ENCODE results near the gene FCRLB. TPM values are rescaled to one million over a fixed set of nuclear protein-coding genes. Genes with fewer than 3 reads are reported as not detected.

Gene FCRLB, protein sequence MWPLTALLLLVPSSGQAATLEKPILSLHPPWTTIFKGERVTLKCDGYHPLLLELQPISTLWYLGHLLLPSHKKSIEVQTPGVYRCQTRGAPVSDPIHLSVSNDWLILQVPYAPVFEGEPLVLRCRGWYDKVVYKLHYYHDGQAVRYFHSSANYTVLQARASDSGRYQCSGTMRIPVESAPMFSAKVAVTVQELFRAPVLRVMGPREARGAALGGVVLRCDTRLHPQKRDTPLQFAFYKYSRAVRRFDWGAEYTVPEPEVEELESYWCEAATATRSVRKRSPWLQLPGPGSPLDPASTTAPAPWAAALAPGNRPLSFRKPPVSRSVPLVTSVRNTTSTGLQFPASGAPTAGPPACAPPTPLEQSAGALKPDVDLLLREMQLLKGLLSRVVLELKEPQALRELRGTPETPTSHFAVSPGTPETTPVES
- total RNA-seq = 0.49 and 0.73 TPM in 2 replicates

DNA sequence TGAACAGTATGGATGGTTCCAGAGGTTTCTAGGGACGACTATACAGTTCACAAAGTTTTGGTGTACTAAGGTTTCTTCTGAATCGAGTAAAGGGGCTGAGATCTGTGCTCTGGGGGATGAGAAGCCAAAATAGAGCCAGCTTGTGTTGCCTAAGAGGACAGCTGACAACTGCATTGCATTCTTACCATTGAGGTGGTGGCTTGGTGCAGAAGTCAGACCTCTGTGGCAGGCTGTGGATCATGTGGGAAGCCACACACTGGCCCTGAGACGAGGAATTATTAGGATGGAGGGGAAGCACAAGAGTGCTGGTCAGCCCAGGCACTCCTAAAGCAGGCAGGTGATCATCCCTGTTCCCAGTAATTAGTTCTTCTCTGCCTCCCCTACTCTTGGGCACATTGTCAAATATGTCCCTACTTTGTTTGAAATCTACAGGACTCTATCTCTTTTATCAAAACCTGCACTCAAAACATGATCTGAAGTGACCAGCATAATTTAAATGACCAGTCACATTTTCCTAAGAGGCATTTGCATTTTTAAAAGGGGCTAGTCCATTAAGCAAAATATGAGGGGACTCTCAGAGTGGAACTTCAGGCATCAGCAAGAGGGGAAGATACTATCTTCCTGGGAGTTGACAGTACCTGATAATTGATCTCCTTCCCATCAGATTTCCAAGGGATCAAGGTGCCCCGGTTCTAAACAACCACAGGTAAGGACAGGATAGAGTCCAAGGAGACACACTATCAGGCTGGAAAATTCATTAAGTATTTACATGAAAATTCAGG, at the start of gene FCRLB:
TSS of gene FCRLB (plus strand) at position 589 of the 782 bp plus-strand sequence. CDS start 1,129 bp downstream, outside the sequence.

DNA sequence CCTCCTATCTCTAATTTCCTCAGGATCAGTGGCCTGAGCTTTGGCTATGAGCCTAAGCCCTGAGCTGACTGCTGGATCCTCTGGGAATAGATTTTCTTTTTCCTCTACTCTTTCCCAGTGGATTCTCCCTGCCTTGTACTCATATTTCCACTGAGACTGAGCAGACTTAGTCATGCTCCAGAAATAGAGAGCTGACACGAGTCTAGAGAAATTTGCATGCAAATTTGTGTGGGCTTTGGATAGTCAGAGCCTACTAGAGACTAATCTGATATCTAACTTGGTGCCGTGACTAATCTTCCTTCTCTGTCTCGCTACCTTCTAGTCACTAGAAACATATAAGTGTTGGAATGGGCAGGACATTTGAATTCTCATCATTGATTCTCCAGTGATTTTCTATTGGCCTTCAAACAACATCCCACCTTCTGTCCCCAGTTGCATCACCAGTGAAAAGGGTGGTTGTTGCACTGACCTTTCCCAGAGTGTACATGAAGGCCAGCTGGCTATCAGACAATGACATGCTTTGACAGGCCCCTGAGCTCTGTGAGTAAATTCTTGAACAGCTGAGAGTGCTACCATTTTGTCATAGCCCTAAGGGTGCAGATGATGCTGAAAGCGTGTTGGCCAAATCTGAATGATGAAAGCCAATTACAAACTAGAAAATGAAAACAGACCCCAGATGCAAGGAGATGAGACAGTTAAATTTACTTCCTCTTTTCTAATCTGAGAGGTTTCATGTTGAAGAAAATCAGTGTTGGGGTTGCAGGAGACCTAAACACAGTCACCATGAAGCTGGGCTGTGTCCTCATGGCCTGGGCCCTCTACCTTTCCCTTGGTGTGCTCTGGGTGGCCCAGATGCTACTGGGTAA, 14.6 kb upstream of the FCRLB start, which contains the start of gene FCRLA:
TSS of gene FCRLA (plus strand) at position 748 of the 866 bp plus-strand sequence. CDS start at position 784, 36 bp downstream.

DNA sequence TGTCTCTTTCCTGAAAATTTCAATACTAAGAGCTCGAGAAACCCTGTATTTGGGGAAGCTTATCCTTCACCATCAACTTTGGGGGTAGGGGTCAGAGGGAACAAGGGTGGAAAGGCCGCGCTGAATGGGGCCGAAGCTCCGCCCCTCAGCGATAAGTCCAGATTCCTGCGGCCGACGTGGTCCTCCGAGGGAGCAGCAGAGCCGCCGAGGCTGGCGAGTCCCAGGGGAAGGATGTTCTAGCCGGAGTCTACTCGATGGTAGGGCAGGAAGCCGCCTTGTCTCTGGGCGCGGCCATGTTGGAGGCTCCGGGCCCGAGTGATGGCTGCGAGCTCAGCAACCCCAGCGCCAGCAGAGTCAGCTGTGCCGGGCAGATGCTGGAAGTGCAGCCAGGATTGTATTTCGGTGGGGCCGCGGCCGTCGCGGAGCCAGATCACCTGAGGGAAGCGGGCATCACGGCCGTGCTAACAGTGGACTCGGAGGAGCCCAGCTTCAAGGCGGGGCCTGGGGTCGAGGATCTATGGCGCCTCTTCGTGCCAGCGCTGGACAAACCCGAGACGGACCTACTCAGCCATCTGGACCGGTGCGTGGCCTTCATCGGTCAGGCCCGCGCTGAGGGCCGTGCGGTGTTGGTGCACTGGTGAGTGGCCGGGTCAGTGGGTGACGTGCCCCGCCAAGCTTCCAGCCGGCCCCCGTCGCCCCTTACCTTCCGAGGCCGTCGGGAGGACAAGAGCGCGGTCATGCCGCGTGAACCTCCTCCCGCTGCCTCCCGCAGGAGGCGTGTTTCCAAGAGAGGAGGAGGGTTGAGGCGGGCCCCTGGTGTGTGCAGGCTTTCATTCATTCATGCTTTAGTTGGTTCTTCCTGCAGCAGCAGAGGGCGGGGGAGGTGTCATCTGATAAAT, 28.4 kb downstream of the FCRLB start, which contains the start of gene DUSP12:
TSS of gene DUSP12 (plus strand) at position 278 of the 899 bp plus-strand sequence. CDS start at position 294, 16 bp downstream.

DNA sequence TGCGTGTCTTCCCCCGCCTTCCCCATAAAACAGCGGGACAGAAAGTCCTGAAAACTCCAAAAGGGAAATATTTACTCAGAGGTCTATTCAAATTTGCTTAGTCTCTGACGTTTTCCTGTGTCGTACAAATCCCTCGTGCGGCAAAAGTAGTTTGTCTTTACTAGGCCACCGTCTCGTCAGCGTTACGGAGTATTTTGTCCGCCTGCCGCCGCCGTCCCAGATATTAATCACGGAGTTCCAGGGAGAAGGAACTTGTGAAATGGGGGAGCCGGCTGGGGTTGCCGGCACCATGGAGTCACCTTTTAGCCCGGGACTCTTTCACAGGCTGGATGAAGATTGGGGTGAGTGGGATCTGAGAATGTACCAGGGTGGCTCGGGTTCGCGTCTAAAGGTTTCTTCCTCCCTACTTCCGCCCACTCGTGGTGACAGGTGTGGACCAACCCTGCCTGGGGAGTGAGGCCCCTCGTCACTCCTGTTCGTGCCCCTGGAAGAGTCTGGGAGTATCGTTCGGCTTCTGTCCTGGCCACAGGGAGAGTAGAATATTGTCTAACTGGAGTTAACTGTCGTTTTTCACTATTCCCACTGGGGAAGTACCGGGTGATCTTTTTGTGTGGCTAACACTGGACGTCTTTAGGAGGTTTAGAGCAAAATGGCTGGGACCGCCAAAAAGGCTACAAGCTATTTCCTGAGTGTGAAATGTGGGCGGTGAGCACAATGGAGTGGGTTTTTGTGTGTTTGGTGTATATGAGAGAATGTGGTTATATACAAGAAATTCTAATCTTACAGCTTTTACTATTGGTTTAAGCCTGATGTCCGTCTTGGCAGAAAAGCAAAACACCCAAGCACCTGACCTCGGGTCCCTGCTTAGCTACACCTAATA, 45.0 kb downstream of the FCRLB start, which contains the start of gene ATF6:
TSS of gene ATF6 (plus strand) at position 219 of the 880 bp plus-strand sequence. CDS start at position 260, 41 bp downstream.

Small RNA genes lying within 50 kb of the gene (small RNA-seq; reads per million reads assigned to genes)
- not detected for gene RF00019
- gene RN7SL466P = not detected

Other genes with a start within 250 kb of the FCRLB start
- gene FCGR2A, start 216.1 kb upstream of the FCRLB start, total RNA-seq = not detected in 2 replicates
- under 0.01 TPM in 1 of 2 replicates, not detected in the other for gene HSPA6, start 197.0 kb upstream of the FCRLB start, total RNA-seq
- gene FCGR3A, start 171.7 kb upstream of the FCRLB start, total RNA-seq = not detected in 2 replicates
- gene FCGR3B, start 90.4 kb upstream of the FCRLB start, total RNA-seq = not detected in 2 replicates
- not detected in 2 replicates for gene FCGR2B, start 58.4 kb upstream of the FCRLB start, total RNA-seq
- 0.12 and 0.49 TPM in 2 replicates for gene FCRLA, start 14.3 kb upstream of the FCRLB start, total RNA-seq
- gene DUSP12, start 28.2 kb downstream of the FCRLB start, total RNA-seq = 21.9 and 29.1 TPM in 2 replicates
- 27.2 and 33.4 TPM in 2 replicates for gene ATF6, start 44.8 kb downstream of the FCRLB start, total RNA-seq

All from hair follicle dermal papilla cell (primary cell).